RWPE2 (cell line): ENCODE results near the gene PJVK.

Experiments used
- ATAC-seq: fragments of 200-7000 bp; cut with Tn5 transposase; 3 replicates; pipeline ENCODE4 v1.9.1; 2021; ENCODE audit warnings: low read depth
- DNase-seq: peaks from one replicate; pipeline ENCODE4 v3.0.0-alpha.2; 2020; ENCODE audit warnings: low spot score
- H3K27ac ChIP-seq: fragments of 450-650 bp; 2 replicates; pipeline ENCODE4 v1.5.1; 2017; ENCODE audit warnings: mild to moderate bottlenecking; ENCODE audit not compliant: poor library complexity, severe bottlenecking
- H3K27me3 ChIP-seq: fragments of 250-450 bp; sonication (Bioruptor Pico); 2 replicates; pipeline ENCODE4 v1.5.1; 2021; ENCODE audit warnings: mild to moderate bottlenecking, moderate library complexity; ENCODE audit not compliant: insufficient read depth, poor library complexity, severe bottlenecking
- H3K36me3 ChIP-seq: fragments of 250-450 bp; sonication (Bioruptor Pico); 2 replicates; pipeline ENCODE4 v1.5.1; 2020; ENCODE audit warnings: low read depth, mild to moderate bottlenecking, moderate library complexity
- H3K4me1 ChIP-seq: fragments of 250-450 bp; sonication (Bioruptor Pico); 2 replicates; pipeline ENCODE4 v1.5.1; 2021; ENCODE audit warnings: mild to moderate bottlenecking, moderate library complexity; ENCODE audit not compliant: insufficient read depth, poor library complexity, severe bottlenecking
- H3K4me3 ChIP-seq: fragments of 250-450 bp; sonication (Bioruptor Pico); 2 replicates; pipeline ENCODE4 v1.5.1; 2021; ENCODE audit warnings: mild to moderate bottlenecking, moderate library complexity; ENCODE audit not compliant: severe bottlenecking
- H3K9me3 ChIP-seq: fragments of 250-450 bp; sonication (Bioruptor Pico); 2 replicates; pipeline ENCODE4 v1.5.1; 2021; ENCODE audit warnings: mild to moderate bottlenecking, moderate library complexity; ENCODE audit not compliant: severe bottlenecking
- CTCF ChIP-seq: fragments of 450-650 bp; IDR thresholded peaks from one replicate; pipeline ENCODE4 v1.5.1; 2017; ENCODE audit warnings: mild to moderate bottlenecking, moderate library complexity; ENCODE audit not compliant: poor library complexity, severe bottlenecking

PJVK gene, protein sequence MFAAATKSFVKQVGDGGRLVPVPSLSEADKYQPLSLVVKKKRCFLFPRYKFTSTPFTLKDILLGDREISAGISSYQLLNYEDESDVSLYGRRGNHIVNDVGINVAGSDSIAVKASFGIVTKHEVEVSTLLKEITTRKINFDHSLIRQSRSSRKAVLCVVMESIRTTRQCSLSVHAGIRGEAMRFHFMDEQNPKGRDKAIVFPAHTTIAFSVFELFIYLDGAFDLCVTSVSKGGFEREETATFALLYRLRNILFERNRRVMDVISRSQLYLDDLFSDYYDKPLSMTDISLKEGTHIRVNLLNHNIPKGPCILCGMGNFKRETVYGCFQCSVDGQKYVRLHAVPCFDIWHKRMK

DNA sequence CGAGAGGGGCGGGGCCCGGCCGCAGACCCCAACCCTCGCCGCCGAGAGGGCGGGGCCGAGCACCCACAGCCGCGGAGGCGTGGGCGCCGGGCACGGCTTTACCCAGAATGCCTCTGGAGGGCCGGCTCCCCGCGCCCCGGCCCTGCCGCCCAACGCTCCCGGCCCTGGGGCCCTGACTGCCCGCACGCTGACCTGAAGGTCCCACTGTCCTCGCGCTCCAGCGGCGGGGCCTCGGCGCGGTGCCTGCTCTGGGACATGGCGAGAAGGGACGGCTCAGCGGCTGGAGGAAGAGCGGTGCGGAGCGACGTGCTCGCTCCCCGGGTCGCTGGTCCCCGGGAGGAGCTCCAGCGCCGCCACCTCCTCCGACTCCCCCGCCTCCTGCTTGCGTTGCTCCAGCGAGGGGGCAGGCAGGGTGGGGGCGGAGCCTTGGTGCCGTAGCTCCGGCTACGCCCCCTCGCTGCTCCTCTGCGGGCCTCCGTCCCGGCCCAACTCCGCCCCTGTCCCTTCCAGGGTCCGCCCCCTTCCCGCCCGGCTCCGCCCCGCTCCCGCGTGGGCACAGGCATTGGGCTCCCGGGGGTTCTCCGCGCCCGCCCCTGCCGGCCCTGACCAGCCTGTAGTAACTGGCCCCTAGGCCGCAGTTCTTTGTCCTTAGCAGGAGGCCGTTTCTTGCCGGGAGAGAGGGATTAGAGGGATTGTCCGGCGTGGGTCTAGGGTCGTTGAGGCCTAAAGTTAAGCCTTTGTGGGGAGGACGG is at the start of gene PJVK, which contains the start of gene PRKRA:
TSS of gene PJVK (plus strand) at position 605 of the 752 bp plus-strand sequence. CDS start 2,032 bp downstream, outside the sequence.
TSS of gene PRKRA (minus strand) at position 402 of the 752 bp plus-strand sequence. CDS start at position 257, 145 bp downstream.
- Histone ChIP-seq H3K36me3 (peaks cover 36% of the 10 kb centered on the region), H3K4me1 (peaks cover 10% of the 10 kb centered on the region), H3K4me3 (peak within 1 kb of the TSS; percentile 79), H3K27ac (peak within 1 kb of the TSS; percentile 55), H3K9me3 (no peaks in the 10 kb centered on the region), H3K27me3 (no peaks in the 10 kb centered on the region)
- peak; percentile 93 for DNase-seq
- TF ChIP-seq CTCF: peak; percentile 8
- peak; percentile 91 for ATAC-seq

- H3K27me3 ChIP-seq: no peaks in the 10 kb centered on the region
- ATAC-seq (no peak), DNase-seq (no peak)
- no peaks in the 10 kb centered on the region for H3K9me3 ChIP-seq
- H3K27ac ChIP-seq: no peak overlapping the region
- H3K4me3 ChIP-seq: no peak overlapping the region
- H3K4me1 ChIP-seq: no peaks in the 10 kb centered on the region
- TF ChIP-seq CTCF: no peak
- no peaks in the 10 kb centered on the region for H3K36me3 ChIP-seq
Measured at GRCh38 chr2:178401994-178402437, 49.2 kb upstream of the PJVK start.

DNA sequence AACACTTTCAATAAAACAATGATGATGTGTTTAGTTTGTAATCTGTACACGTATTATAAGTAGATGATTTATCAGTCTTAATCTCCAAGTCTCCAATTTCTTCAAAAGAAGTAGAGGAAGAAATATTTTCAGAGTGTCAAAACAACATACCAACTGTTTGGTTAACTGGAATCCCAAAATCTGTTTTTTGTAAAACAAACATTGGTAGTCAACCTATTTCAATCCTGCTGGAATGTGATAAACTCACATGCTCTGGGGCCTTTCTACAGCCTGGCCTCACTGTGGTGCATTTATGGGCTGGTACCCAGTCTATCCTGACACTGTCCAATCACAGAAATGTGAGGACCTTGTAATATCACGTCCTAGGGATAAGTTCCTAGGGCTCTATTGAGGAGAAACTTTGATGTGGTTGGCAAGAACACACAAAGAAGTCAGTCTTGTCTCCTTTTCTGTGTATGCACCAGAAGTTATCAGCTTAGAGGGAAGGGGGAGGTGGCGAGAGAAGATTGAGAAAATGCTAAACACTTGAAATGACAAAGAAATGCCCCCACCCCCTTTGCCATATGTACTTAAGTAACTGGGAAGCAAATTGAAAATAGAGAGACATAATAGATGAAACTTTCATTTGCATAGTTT is 47.4 kb upstream of the PJVK start:
- no peak for DNase-seq
- no peaks in the 10 kb centered on the region for H3K9me3 ChIP-seq
- no peak overlapping the region for H3K4me3 ChIP-seq
- H3K4me1 ChIP-seq: no peaks in the 10 kb centered on the region
- no peaks in the 10 kb centered on the region for H3K27me3 ChIP-seq
- H3K27ac ChIP-seq: no peak overlapping the region
- no peaks in the 10 kb centered on the region for H3K36me3 ChIP-seq
- no peak for ATAC-seq
- no peak for TF ChIP-seq CTCF

DNA sequence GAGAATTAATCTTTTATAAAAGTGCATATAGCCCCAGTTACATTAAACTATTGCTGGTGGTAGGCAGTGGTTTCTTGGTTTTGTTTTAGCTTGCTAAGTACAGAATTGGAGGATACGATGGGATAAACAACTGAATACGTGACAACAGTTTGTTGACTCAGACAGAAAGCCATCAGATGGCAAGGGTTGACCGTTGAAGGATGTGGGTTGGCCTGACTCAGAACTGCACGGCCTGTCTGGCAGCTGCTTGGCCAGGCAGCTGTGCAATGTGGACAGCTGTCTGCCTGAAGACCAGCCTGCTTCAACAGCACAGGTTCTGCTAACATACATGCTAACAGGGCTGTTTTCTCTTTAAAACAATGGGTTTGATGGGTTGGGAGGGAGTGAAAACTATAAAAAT is 46.8 kb upstream of the PJVK start:
- Histone ChIP-seq H3K4me1 (no peaks in the 10 kb centered on the region), H3K27ac (no peak overlapping the region), H3K27me3 (no peaks in the 10 kb centered on the region), H3K4me3 (no peak overlapping the region), H3K36me3 (no peaks in the 10 kb centered on the region), H3K9me3 (no peaks in the 10 kb centered on the region)
- DNase-seq (no peak), ATAC-seq (peak; percentile 85)
- TF ChIP-seq CTCF: no peak
